Fibroblast of upper back skin (primary cell): ENCODE data around the gene ACSL5.
"Not testable (repeated sequence)": the region's sequence is repeated elsewhere in the genome, so short reads cannot be mapped to it uniquely, and the experiment has no call there.

Source experiments
- DNase-seq: peaks from one replicate; pipeline ENCODE4 v3.0.0-alpha.2; 2013

The ACSL5 gene

DNA sequence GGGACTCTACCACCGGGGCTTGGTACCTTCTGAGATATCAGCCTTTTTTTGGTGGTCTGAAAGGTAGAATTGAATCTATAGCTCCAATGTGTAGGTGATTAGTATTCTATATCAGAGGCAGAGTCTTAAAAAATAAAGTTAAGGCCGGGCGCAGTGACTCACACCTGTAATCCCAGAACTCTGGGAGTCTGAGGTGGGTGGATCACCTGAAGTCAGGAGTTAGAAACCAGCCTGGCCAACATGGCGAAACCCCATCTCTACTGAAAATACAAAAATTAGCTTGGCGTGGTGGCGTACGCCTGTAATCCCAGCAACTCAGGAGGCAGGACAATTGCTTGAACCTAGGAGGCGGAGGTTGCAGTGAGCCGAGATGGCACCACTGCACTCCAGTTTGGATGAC lies 3.2 kb downstream of the ACSL5 start:
- DNase-seq, result not testable (repeated sequence)

DNA sequence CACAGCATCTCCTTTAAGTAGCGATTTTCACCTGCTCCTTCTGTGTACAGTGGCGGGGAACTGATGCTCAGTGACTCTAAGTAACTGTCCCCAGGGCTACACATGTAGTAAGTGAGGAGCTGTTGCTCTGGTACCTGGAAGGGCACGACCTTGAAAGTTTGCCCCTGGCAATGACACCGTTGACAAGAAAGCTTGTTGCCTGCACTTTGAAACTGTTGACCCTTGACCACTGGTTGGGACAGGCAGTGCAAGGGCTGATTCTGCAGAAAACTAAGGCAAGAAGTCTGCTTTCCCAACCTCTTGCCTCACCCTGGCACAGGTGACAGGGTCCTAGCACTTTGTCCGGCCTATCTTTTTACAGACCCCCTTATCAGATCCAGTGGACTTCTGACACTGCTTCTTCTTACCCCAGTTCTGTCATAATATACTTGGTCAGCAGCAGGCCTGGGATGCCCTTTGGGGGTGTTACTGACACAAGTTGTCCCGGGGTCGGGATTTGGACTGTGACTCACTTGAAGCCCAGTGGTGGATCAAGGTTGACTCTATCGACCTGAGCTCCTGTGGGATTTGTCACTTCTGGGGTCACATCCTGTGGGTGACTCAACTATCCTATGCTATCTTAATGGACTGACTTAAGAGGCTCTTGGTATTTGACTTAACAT lies 5.8 kb downstream of the ACSL5 start:
- peak; percentile 4 for DNase-seq

GRCh38 chr10:112382515-112383235 lies 8.8 kb downstream of the ACSL5 start:
- no peak for DNase-seq

- peak; percentile 41 for DNase-seq
Observed at GRCh38 chr10:112383325-112383724, 9.4 kb downstream of the ACSL5 start.

- DNase-seq, result no peak
Observed at GRCh38 chr10:112384141-112384540, 10.2 kb downstream of the ACSL5 start.

GRCh38 chr10:112385201-112385600 lies 11.3 kb downstream of the ACSL5 start:
- no peak for DNase-seq

- DNase-seq, result not testable (repeated sequence)
Observed at GRCh38 chr10:112388056-112388455, 14.1 kb downstream of the ACSL5 start.

GRCh38 chr10:112388548-112388947 lies 14.6 kb downstream of the ACSL5 start:
- DNase-seq, result no peak

GRCh38 chr10:112389271-112389822 lies 15.4 kb downstream of the ACSL5 start:
- peak; percentile 13 for DNase-seq

- DNase-seq, result no peak
Observed at GRCh38 chr10:112390125-112390703, 16.3 kb downstream of the ACSL5 start.

DNA sequence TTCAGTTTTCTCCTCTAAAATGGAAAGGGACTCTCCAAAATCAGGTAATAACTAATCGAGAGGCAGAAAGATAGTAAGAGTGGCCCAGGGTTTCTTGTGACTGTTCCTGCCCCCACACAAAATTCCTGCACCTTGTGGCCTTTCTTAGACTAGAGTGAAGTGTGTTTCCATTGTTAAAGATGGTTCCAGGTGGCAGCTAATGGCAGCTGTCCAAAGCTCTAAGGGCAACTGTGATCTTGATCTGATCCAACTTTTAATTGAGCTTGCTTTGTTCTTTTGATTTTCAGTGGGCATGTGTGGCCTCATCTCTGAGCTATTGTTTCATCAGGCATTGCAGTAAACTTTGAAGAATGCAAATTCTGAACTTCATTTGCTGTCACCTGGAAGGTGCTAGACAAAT lies 19.4 kb downstream of the ACSL5 start:
- DNase-seq, result no peak

DNA sequence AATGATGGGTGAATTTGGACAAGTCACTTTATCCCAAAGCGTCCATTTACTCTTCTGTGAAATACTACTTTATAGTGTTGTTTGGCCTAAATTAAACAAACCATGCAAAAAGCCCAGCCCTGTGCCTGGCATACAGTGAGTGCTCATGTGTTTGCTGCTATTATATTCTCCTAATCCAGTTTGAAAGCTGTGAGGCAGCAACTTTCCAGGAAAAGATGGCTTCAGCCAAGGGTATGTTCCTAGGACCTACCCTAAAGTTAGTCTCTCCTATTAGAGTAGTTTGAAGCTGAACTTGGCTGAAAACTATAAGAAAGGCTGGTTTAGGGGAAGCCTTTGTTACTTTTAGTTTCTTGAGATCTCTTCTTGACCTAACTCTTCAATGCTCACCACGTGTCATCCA lies 19.9 kb downstream of the ACSL5 start:
- DNase-seq, result no peak

DNA sequence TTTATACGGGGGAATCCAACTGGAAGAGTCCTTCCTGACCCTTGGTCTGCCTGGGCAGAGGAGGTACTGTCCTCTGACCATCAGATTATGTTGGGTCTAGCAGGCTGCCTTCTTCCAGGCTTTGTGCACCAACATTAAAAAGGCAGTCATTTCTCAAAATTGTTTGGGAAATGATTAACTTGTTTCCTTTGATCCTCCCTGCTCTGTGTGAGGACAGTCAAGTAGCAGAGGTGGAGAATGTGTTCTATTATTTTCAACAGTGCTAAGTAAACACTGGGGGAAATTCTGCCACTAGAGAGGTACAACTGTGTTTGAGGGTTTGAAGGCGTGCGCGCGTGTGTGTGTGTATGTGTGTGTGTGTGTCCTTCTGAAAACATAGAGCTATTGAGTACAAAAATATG lies 20.6 kb downstream of the ACSL5 start:
- DNase-seq, result no peak

DNA sequence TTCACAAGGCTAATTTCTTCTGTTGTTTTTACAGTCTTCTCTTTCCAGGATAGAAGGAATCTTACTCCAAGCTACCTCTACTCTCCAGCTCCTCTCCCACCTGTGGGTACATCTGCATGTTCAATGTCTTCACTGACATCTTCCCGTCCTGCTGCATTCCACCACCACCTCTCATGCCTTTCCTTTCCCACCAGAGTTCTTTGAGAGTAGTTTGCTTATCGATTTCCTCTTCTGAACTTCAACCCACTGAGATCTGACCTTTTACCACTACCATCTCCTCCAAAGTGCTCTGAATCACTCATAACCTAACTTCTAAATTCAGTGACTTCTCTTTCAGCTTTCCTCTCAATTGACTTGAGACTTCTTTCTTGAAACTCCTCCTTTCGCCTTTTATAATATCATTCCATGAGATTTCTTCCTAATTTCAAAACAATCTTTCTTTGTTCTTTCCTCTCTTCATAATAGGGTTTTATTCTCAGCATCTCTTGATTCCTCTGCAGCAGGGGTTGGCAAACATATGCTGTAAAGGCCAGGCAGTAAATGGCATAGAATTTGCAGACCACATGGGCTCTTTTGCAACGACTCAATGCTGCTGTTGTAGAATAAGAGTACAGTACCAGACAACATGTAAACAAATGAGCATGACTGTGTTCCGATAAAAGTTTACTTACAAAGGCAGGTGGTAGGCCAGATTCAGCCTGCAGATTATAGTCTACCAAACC lies 22.1 kb downstream of the ACSL5 start:
- no peak for DNase-seq

GRCh38 chr10:112397592-112397991 lies 23.7 kb downstream of the ACSL5 start:
- no peak for DNase-seq

DNA sequence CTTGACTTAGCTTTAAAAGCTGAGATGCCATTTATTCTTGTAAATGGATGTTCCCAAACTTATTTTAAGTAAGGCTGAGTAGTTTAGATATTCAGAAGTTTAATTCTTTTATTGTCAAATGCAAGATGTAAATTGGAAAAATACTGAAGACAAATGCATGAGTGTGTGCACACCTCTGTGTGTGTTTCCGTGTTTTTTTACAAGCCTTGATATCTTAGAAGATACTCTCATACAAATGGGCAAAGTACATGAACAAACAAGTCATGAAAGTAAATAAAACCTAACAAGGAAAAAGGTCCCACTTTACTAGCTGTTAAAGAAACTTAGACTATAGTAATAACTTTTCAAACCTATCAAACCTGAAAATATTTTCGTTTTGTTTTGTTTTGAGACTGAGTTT lies 29.0 kb downstream of the ACSL5 start:
- DNase-seq, result no peak

DNA sequence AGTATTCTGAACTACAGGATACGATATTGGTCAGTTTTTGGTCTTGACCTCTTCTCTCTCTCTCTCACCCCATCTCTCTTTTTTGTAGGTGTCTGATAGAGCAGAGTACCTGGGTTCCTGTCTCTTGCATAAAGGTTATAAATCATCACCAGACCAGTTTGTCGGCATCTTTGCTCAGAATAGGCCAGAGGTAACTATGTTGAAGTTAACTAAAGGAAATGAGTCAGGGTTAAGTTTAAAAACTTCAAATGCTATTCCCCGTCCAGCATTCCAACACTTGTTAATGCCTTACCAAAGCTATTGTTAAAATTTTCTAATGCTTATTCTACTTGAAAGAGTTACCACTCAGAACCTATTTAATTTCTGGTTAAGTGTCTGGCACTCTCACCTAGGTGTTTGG lies 30.7 kb downstream of the ACSL5 start:
- no peak for DNase-seq

DNA sequence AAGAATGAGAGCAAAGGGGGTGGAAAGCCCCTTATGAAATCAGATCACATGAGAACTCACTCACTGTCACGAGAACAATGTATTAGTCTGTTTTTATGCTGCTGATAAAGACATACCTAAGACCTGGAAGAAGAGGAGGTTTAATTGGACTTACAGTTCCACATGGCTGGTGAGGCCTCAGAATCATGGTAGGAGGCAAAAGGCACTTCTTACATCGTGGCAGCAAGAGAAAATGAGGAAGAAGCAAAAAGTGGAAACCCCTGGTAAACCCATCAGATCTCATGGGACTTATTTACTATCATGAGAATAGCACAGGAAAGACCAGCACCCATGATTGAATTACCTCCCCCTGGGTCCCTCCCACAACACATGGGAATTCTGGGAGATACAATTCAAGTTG lies 32.9 kb downstream of the ACSL5 start:
- DNase-seq, result not testable (repeated sequence)

DNA sequence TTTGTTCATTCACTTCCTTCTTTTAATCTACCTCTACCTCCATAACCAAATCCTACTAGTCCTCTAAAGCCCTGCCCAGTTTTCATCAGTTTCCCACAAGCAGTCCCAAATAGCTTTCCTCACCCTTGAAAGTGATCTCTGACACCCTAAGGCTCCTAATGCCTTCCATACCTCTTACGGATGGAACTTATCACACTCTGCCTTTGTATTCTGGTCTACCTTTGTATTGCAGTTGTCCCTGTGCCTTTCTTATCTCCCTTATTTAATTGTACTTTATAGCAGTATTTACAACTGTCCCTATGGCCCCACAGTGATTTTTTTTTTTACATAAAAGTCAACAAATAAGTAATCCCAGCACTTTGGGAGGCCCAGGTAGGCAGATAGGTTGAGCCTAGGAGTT lies 33.8 kb downstream of the ACSL5 start:
- no peak for DNase-seq

DNA sequence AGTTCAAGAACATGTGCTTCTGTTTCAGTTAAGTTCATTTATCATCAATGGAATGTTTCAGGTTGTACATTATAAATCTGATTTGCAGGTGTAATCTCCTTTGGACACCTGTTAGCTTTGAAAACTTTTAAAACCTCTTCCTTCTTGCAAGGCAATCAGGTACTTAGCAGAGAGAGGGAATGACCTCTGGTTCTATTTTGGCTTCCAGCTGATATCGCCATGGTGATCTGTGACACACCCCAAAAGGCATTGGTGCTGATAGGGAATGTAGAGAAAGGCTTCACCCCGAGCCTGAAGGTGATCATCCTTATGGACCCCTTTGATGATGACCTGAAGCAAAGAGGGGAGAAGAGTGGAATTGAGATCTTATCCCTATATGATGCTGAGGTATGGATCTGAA lies 35.4 kb downstream of the ACSL5 start:
- DNase-seq, result no peak

DNA sequence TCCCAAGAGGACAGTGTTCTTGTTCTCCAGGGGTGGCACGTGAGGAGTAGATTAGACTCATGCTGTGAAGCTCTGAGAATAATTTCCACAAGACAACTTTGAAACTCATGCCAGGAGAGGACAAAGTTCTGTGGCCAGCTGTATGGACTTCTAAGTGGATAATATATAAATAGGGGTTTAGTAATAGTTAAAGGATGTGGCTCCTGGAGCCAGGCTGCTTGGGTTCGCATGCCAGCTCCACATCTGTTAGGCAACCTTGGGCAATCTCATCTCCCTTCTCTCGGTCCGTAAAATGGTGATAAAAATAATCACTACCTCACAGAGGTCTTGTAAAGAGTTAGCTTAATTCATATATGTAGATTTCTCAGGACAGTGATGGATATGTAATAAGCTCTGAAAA lies 35.8 kb downstream of the ACSL5 start:
- DNase-seq, result no peak

DNA sequence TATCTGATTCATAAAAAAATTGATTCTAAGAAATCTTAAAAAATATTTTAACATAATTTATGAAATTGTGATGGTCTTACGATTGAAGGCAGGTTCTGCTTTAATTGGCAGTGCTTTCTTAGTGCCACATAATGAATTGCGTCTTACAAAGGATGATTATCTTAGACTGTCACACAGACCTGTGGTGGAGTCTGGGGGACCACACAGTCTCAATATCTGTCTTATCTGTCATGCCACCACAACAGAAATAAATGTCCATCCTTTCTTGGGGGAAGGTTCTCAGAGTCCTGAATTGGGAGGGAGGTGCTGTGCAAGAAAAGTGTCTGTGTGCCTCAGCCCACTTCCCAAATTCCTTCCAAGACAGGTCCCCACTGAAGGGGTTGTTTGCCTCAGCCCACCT lies 38.8 kb downstream of the ACSL5 start:
- DNase-seq, result no peak

DNA sequence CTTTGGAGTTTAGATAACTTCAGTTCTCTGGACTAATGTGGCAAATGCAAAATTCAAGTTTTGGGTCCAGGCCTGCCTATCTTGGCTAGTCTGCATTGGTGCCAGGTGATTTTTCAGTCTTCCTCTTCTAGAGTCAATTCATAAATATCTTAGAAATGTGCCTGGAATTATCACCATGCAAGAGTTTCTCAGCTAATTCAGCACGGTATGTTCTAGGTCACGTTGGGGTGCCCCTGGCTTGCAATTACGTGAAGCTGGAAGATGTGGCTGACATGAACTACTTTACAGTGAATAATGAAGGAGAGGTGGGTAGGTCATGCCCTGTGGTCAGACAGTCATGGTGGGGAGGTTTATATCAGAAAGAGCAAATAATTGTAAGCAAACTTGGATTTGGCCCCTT lies 47.8 kb downstream of the ACSL5 start:
- DNase-seq, result no peak
